Measurements from ENCODE around the gene ZNF668. TPM values are rescaled to one million over a fixed set of nuclear protein-coding genes. Genes with fewer than 3 reads are reported as not detected.

ZNF668 gene
- total and polyA plus RNA-seq, 4 donors, result 0.92 to 4.8 (median 3.9) TPM

GRCh38 chr16:31081428-31082351 is 7.7 kb upstream of the ZNF668 start:
- Histone ChIP-seq H3K27me3 (ENCODE audit: control insufficient read depth in 4 of 4, insufficient read depth in 4 of 4, low read length in 3 of 4) (no peaks in the 10 kb centered on the region), H3K9ac (ENCODE audit: low read depth in 1 of 2, low read length in 2 of 2) (no peak overlapping the region), H3K9me3 (ENCODE audit: control insufficient read depth in 4 of 4, low read length in 3 of 4) (no peaks in the 10 kb centered on the region), H3K4me3 (ENCODE audit: low read depth in 1 of 3, low read length in 3 of 3) (no peak overlapping the region), H3K27ac (ENCODE audit: low read depth in 1 of 2, low read length in 2 of 2) (no peak overlapping the region), H3K4me1 (ENCODE audit: control insufficient read depth in 4 of 4, insufficient read depth in 4 of 4, low read length in 3 of 4) (no peaks in the 10 kb centered on the region), H3K36me3 (ENCODE audit: control insufficient read depth in 4 of 4, insufficient read depth in 3 of 4, low read depth in 1 of 4, low read length in 3 of 4) (peaks cover 9 to 64% (median 30%) of the 10 kb centered on the region in 4 donors)
- TF ChIP-seq RXRA (IDR thresholded peaks at IDR 0.05) (no peak), FOXA2 (IDR thresholded peaks at IDR 0.05) (no peak)
- TF ChIP-seq, protein P1, sequence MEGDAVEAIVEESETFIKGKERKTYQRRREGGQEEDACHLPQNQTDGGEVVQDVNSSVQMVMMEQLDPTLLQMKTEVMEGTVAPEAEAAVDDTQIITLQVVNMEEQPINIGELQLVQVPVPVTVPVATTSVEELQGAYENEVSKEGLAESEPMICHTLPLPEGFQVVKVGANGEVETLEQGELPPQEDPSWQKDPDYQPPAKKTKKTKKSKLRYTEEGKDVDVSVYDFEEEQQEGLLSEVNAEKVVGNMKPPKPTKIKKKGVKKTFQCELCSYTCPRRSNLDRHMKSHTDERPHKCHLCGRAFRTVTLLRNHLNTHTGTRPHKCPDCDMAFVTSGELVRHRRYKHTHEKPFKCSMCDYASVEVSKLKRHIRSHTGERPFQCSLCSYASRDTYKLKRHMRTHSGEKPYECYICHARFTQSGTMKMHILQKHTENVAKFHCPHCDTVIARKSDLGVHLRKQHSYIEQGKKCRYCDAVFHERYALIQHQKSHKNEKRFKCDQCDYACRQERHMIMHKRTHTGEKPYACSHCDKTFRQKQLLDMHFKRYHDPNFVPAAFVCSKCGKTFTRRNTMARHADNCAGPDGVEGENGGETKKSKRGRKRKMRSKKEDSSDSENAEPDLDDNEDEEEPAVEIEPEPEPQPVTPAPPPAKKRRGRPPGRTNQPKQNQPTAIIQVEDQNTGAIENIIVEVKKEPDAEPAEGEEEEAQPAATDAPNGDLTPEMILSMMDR (IDR thresholded peaks at IDR 0.05; ENCODE audit: low read depth, low read length, missing input control), result no peak
- no peak for DNase-seq (ENCODE audit: low spot score)
- 87% methylated on average over 26 of the region's 26 CpGs for WGBS

- Histone ChIP-seq H3K9me3 (ENCODE audit: control insufficient read depth in 4 of 4, low read length in 3 of 4) (no peaks in the 10 kb centered on the region), H3K36me3 (ENCODE audit: control insufficient read depth in 4 of 4, insufficient read depth in 3 of 4, low read depth in 1 of 4, low read length in 3 of 4) (peaks cover 8 to 64% (median 28%) of the 10 kb centered on the region in 4 donors), H3K27ac (ENCODE audit: low read depth in 1 of 2, low read length in 2 of 2) (no peak overlapping the region), H3K27me3 (ENCODE audit: control insufficient read depth in 4 of 4, insufficient read depth in 4 of 4, low read length in 3 of 4) (no peaks in the 10 kb centered on the region), H3K4me1 (ENCODE audit: control insufficient read depth in 4 of 4, insufficient read depth in 4 of 4, low read length in 3 of 4) (no peaks in the 10 kb centered on the region), H3K9ac (ENCODE audit: low read depth in 1 of 2, low read length in 2 of 2) (no peak overlapping the region), H3K4me3 (ENCODE audit: low read depth in 1 of 3, low read length in 3 of 3) (no peak overlapping the region)
- no peak for DNase-seq (ENCODE audit: low spot score)
- TF ChIP-seq SP1 (IDR thresholded peaks at IDR 0.05) (no peak), FOXA2 (IDR thresholded peaks at IDR 0.05) (no peak), HNF4A (conservative IDR thresholded peaks at IDR 0.05) (no peak), RXRA (IDR thresholded peaks at IDR 0.05) (no peak), NR2F2 (IDR thresholded peaks at IDR 0.05) (no peak), HNF4G (IDR thresholded peaks at IDR 0.05) (no peak), YY1 (IDR thresholded peaks at IDR 0.05) (no peak), EGR1 (IDR thresholded peaks at IDR 0.05; ENCODE audit: low read depth in 2 of 2) (no peak), FOXA1 (IDR thresholded peaks at IDR 0.05) (no peak), ZBTB33 (IDR thresholded peaks at IDR 0.05) (no peak), RAD21 (IDR thresholded peaks at IDR 0.05) (no peak), TAF1 (conservative IDR thresholded peaks at IDR 0.05) (no peak)
- TF ChIP-seq, protein P2, sequence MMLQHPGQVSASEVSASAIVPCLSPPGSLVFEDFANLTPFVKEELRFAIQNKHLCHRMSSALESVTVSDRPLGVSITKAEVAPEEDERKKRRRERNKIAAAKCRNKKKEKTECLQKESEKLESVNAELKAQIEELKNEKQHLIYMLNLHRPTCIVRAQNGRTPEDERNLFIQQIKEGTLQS (IDR thresholded peaks at IDR 0.05), result no peak
- TF ChIP-seq, protein P3, sequence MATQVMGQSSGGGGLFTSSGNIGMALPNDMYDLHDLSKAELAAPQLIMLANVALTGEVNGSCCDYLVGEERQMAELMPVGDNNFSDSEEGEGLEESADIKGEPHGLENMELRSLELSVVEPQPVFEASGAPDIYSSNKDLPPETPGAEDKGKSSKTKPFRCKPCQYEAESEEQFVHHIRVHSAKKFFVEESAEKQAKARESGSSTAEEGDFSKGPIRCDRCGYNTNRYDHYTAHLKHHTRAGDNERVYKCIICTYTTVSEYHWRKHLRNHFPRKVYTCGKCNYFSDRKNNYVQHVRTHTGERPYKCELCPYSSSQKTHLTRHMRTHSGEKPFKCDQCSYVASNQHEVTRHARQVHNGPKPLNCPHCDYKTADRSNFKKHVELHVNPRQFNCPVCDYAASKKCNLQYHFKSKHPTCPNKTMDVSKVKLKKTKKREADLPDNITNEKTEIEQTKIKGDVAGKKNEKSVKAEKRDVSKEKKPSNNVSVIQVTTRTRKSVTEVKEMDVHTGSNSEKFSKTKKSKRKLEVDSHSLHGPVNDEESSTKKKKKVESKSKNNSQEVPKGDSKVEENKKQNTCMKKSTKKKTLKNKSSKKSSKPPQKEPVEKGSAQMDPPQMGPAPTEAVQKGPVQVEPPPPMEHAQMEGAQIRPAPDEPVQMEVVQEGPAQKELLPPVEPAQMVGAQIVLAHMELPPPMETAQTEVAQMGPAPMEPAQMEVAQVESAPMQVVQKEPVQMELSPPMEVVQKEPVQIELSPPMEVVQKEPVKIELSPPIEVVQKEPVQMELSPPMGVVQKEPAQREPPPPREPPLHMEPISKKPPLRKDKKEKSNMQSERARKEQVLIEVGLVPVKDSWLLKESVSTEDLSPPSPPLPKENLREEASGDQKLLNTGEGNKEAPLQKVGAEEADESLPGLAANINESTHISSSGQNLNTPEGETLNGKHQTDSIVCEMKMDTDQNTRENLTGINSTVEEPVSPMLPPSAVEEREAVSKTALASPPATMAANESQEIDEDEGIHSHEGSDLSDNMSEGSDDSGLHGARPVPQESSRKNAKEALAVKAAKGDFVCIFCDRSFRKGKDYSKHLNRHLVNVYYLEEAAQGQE (IDR thresholded peaks at IDR 0.05), result no peak
- TF ChIP-seq, protein P4, sequence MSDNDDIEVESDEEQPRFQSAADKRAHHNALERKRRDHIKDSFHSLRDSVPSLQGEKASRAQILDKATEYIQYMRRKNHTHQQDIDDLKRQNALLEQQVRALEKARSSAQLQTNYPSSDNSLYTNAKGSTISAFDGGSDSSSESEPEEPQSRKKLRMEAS (IDR thresholded peaks at IDR 0.05), result no peak
- TF ChIP-seq, protein P1 (IDR thresholded peaks at IDR 0.05; ENCODE audit: low read depth, low read length, missing input control), result no peak
- 91% methylated on average over 13 of the region's 13 CpGs for WGBS
Measured at GRCh38 chr16:31080756-31081419, 6.8 kb upstream of the ZNF668 start.

Measured in liver (tissue), 9 donors.